ENCODE measurements around the gene FOLR2.

FOLR2 gene

DNA sequence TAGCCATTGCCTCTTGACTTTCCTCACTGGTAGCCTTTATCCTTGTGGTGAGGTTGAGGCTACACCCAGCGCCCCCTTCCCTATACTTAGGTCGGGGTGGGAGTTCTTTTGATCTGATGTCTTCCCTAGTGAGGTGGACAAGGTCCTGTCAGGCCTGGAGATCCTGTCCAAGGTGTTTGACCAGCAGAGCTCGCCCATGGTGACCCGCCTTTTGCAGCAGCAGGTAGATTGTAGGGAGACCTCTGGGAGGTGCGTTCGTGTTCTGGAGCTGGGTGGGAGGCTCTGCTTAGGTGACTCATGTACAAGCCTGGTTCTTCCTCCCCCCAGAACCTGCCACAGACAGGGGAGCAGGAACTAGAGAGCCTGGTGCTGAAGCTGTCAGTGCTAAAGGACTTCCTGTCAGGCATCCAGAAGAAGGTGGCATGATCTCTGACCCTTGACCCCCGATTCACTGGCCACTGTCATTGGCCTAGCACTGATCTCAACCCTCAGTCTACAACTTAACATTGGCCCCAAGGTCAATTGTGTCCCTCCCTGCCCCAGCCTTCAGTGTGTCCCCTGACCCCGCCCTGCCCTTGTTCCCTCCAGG is 12.8 kb downstream of the FOLR2 start:
- no peak for DNase-seq (ENCODE audit: low read depth in 2 of 3, low spot score in 2 of 3)

DNA sequence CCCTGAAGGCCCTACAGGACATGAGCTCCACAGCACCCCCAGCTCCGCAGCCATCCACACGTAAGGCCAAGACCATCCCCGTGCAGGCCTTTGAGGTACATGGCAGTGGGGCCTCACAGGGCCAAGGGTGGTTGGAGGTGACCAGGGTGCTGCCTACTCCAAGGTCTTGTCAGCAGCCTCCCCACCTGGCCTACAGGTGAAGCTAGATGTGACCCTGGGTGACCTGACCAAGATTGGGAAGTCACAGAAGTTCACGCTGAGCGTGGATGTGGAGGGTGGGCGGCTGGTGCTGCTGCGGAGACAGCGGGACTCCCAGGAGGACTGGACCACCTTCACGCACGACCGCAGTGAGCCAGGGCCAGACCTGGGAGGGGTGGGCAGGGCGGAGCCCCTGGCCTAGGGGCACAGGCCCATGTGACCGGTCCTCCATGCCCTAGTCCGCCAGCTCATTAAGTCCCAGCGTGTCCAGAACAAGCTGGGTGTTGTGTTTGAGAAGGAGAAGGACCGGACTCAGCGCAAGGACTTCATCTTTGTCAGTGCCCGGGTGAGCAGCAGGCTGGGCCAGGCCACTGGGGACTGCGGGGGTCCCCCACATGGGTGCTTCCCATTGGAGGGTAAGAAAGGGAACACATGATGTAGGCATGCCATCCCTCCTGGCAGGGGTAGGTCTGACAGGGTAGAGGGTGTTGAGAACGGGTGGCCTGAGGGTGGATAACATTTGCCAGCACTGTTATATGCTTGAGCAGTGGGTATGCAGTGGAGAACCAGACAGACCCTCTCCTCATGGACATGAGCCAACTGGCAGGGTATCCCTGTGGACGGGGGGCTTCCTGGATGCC is 13.6 kb downstream of the FOLR2 start:
- no peak for DNase-seq (ENCODE audit: low read depth in 2 of 3, low spot score in 2 of 3)

DNA sequence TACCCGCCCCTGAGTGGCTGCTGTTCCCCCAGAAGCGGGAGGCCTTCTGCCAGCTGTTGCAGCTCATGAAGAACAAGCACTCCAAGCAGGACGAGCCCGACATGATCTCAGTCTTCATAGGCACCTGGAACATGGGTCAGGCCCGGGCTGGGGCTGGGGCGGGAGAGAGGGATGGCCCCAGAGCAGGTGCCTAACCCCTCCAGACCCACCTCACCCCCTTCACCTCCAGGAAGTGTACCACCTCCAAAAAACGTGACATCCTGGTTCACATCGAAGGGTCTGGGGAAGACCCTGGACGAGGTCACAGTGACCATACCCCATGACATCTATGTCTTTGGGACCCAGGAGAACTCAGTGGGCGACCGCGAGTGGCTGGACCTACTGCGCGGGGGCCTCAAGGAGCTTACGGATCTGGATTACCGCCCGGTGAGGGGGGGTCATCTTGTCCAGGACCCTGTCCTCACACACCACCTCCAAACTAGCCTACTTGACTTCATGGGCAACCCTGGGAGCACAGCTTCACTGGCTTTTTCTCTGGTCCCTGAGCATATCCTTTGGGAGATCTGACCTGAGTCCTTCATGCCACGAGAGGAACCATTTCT is 14.3 kb downstream of the FOLR2 start:
- DNase-seq (ENCODE audit: low read depth in 2 of 3, low spot score in 2 of 3) = no peak

DNA sequence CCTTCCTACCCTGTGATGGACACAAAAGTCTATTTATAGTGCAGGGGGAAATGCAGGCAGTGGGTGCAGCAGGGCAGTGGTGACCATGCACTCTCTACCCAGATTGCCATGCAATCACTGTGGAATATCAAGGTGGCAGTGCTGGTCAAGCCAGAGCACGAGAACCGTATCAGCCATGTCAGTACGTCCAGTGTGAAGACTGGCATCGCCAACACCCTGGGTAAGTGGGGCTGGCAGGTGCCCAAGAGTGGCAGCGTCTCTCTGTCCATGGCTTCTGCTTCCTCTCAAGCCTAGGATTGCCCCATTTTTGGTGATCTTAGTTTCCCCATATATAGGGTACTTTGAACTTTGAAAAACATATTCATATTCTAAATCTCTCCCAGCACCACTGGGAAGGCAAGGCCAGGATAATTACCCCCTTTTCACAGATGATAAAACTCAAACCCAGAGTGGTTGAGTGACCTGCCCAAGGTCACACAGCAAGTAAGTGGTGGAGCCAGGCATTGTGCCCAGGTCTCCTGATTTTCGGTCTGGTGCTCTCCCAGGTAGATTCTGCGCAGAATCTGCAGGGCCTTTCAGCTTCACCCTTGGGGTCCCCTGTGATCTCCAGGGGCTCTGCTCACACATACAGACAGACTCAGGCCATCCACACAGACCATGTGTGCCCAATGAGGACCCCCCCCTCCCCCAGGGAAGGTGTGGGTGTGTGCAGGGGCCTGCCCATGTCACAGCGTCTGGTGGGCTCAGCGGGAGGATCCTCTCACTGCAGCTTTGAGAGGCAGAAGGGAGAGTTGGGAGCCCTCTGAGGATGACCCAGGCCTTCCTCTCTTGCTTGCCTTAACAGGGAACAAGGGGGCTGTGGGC is 15.0 kb downstream of the FOLR2 start:
- DNase-seq (ENCODE audit: low read depth in 2 of 3, low spot score in 2 of 3) = no peak

DNA sequence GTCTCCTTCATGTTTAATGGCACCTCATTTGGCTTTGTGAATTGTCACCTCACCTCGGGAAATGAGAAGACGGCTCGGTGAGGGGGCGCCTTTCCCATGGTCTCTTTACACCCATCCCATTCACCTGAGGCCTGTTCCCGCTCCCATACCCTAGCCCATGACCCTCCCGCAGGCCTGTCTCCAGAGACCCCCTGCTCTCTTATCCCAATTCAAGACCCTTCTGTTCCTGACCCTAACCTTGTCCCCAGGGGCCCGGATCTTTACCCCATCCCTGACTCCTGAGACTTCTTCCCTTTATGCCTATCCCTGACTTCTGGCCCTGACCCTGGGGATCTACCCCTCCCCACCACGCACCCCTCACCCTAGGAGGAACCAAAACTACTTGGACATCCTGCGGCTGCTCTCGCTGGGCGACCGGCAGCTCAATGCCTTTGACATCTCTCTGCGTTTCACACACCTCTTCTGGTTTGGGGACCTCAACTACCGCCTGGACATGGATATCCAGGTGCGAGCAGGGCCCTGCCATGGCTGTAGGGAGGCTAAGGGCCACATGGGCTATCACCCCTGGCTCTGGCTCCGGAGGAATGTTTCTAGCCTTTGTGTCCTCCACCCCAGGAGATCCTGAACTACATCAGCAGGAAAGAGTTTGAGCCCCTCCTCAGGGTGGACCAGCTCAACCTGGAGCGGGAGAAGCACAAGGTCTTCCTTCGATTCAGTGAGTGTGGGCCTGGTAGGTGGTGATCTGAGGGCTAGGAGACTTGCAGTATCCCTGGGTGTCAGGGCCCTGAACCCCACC is 15.9 kb downstream of the FOLR2 start:
- no peak for DNase-seq (ENCODE audit: low read depth in 2 of 3, low spot score in 2 of 3)

DNA sequence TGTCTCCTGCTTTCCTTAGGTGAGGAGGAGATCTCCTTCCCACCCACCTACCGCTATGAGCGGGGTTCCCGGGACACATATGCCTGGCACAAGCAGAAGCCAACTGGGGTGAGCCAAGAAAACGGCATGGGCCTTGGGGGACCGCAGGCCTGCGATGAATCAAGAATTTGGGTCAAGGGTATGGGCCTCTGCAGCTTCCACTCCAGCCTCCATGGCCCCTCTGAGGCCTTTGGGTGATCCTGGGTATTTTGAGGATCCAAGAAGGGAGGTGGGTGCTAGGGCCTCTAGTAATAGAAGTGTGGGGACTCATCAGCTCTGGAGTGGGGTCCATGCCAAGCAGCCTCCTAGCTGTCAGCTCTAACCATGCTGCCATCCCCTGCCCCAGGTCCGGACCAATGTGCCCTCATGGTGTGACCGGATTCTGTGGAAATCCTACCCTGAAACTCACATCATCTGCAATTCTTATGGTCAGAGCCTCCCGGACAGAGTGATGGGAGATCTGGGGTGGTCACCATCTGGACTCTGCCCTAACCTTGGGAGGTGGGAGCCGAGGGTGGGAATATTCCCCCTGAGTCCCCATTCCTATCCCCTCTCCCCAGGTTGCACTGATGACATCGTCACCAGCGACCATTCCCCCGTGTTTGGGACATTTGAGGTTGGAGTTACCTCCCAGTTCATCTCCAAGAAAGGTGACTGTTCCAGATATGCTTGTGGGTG is 16.6 kb downstream of the FOLR2 start:
- DNase-seq (ENCODE audit: low read depth in 2 of 3, low spot score in 2 of 3) = no peak

DNA sequence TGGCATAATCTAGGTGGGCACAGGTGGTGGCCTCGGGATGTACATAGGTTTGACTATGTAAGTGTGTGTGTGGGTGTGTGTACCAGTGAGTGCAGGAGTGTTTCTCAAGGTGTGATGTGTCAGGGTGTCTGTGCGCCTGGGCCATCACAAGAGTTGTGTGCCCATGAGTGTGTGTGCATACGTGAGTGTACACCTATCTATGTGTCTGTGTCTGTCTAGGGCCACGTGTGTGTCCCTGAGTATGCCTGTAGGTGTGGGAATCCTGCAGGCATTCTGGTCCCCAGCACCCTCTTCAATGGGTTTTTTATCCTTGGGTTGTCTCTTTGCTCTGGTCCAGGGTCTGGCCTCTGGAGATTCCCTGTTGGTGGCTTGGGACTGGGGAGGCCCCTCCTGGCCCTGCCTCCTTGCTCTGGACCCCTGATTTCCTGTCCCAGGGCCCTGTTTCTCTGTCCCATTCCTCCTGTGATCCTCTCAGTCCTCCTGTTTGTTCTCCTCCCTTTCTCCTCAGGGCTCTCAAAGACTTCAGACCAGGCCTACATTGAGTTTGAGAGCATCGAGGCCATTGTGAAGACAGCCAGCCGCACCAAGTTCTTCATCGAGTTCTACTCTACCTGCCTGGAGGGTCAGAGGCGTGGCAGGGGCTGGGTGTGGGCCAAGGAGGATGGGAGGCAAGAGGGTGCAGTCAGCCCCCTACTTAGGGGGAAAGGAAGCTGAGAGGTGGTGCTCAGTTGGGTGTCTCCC is 17.3 kb downstream of the FOLR2 start:
- no peak for DNase-seq (ENCODE audit: low read depth in 2 of 3, low spot score in 2 of 3)

DNA sequence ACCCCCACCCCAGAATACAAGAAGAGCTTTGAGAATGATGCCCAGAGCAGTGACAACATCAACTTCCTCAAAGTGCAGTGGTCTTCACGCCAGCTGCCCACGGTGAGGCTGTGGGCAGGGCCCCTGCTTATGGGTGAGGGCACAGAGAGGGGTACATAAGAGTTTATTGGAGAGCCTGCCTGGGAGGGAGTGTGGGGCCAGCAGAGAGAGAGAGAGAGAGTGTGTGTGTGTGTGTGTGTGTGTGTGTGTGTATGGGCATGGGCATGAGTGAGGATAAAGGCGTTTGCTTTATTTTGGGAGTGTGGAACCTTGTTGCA is 17.9 kb downstream of the FOLR2 start:
- no peak for DNase-seq (ENCODE audit: low read depth in 2 of 3, low spot score in 2 of 3)

DNA sequence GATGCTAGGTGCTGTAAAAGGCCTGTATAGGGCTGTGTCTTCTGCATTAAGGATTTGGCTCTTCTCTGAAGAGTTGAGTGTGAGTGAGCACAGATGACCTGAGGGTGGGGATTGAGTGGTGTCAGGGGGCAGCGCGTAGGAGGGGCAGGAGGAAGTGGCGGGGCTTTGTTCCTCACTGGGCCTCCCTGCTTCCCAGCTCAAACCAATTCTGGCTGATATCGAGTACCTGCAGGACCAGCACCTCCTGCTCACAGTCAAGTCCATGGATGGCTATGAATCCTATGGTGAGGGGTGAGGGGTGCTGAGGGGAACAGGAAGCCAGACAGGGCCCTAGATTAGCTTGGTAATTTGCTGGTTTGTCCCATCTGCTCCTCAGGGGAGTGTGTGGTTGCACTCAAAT is 18.3 kb downstream of the FOLR2 start:
- DNase-seq (ENCODE audit: low read depth in 2 of 3, low spot score in 2 of 3) = no peak

DNA sequence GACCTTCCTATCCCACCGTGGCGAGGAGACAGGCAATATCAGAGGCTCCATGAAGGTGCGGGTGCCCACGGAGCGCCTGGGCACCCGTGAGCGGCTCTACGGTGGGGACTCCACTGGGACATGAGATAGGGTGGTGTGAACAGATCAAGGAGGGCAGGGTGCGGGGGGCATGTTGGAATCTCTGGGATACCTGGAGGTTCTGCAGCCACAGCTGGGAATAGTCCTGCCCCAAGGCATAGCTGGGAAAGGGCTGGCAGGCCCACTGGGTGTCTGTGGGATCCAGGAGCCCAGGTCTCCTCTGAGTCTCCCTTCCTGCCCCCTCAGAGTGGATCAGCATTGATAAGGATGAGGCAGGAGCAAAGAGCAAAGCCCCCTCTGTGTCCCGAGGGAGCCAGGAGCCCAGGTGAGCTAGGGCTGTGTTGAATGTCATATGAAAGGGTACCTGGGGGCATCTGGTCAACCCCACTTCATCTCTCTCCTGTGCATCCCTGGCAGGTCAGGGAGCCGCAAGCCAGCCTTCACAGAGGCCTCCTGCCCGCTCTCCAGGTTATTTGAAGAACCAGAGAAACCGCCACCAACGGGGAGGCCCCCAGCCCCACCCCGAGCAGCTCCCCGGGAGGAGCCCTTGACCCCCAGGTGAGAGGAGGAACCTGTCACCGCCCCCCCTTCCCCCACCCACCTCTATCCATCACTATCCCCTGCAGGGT is 18.9 kb downstream of the FOLR2 start:
- no peak for DNase-seq (ENCODE audit: low read depth in 2 of 3, low spot score in 2 of 3)

DNA sequence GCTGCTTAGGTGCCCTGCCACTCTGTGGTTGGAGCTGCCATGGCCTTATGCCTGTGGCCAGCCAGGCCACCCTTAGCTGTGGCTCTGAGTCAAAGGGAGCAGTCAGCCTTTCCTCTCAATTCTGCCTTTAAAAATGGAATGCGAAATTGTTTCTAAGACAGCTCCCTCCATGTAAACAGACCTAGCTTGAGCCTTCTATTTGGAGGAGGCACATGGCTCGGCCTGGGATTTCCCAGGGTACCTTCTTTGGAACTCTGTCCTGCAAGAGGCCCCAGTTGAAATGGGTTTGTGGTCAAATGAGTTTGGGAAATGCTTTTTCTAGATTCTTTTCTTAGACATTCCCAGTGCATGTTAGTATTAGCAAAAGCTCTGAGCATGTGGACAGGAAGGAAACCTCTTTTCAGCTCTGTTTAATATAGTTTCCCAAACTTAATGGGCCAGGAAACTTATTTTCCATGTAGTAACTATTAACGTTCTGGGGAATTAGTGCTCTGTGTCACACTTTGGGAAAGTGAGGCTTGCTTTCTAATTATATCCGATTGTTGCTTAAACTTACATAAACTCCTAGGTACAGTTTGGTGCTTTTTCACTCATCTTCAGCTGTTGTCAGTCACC is 19.6 kb downstream of the FOLR2 start:
- no peak for DNase-seq (ENCODE audit: low read depth in 2 of 3, low spot score in 2 of 3)

DNA sequence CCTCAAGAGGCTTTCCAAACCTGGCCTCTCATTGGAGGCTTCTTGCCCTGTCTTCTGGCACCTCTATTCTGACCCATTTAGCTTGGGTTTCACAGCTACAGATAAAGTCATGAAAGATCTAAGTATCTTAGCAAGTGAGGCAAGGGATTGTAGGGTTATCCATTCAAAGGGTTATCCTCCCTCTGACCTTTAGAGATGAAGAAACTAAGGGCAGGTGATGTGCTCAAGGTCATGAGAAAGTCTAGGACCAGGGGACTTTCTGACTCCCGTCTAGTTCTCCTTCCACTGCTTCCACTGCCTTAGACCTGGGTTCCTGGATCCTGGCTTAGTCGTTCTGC is 20.1 kb downstream of the FOLR2 start:
- no peak for DNase-seq (ENCODE audit: low read depth in 2 of 3, low spot score in 2 of 3)

DNA sequence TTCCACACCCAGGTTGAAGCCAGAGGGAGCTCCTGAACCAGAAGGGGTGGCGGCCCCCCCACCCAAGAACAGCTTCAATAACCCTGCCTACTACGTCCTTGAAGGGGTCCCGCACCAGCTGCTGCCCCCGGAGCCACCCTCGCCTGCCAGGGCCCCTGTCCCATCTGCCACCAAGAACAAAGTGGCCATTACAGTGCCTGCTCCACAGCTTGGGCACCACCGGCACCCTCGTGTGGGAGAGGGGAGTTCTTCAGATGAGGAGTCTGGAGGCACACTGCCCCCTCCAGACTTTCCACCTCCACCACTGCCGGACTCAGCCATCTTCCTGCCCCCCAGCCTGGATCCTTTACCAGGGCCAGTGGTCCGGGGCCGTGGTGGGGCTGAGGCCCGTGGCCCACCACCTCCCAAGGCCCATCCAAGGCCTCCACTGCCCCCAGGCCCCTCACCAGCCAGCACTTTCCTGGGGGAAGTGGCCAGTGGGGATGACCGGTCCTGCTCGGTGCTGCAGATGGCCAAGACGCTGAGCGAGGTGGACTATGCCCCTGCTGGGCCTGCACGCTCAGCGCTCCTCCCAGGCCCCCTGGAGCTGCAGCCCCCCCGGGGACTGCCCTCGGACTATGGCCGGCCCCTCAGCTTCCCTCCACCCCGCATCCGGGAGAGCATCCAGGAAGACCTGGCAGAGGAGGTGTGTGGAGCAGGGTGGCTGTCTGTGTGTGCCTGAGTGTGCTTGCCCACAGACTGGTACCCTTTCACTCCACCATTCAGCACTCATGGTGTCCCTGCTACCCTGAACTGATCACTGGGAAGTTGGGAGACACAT is 20.7 kb downstream of the FOLR2 start:
- DNase-seq (ENCODE audit: low read depth in 2 of 3, low spot score in 2 of 3) = no peak

DNA sequence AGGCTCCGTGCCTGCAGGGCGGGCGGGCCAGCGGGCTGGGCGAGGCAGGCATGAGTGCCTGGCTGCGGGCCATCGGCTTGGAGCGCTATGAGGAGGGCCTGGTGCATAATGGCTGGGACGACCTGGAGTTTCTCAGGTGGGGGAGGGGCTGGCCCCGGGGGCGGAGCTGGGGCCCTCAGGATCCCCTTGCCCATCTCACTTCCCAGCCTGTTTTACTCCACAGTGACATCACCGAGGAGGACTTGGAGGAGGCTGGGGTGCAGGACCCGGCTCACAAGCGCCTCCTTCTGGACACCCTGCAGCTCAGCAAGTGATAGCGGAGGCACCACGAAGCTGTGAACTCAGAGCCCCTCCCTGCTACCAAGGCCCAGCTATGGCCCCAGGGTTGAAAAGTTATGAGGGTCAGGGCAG is 21.5 kb downstream of the FOLR2 start:
- no peak for DNase-seq (ENCODE audit: low read depth in 2 of 3, low spot score in 2 of 3)

DNA sequence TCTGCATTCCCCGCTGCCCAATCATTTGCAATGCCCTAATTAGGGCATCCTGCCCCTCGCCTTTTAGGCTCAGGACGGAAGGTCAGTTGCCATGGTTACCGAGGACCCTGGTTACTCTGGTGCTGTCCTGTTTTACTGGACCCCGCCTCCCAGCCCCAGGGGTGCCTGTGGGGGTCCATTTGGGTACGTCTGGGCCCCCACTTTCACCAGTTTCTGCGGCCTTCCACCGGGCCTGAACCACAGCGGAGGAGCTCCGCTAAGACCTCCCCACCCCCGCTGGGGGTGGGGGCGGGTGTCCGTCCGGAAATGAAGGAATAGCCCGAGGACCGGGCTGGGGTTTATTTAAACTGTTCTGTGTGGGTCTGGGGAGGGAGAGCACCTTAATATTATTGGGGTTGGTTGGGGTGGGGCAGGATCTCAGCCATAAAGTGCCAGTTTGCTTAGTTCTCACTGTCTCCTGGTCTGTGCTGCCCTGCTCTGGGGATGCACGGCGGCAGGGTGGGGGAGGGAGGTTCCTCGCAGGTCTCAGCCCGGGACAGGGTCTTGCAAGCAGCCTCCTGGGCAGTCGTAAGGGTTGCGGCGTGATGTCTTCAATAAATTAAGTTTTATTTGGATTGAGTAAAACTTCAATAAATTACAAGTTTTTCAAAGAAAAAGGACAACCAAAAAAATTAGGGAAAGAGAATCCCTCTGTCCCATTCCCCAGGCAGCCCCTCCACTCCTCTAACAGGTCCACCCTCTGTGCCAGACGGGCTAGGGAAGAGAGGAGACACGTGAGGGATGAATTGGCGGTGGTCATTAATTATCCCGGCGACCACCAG is 22.1 kb downstream of the FOLR2 start:
- no peak for DNase-seq (ENCODE audit: low read depth in 2 of 3, low spot score in 2 of 3)

DNA sequence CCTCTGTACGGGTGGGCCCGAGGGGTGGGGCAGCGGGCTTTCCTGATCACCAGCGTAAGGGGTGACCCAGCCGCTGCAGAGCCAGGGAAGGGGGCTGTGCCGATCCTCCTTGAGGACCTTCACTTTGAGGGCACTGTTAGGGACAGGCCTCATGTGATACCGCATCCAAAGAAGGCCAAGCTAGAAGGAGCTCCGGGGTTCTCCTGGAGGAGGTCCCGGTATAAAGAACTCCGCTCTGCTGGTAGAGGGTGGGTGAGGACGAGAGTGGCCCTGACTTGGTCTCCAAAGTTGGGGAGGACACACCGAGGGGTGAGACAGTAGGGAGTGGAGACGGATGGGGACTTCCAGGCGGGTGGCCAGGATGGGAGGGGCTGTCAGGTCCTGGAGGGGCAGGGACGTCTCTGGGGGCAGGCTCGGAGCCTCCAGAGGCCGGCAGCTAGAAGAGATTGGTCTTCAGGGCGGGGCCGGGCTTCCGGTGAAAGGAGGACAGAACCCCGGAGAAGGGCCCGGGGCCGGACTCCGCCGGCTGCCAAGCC is 22.8 kb downstream of the FOLR2 start:
- no peak for DNase-seq (ENCODE audit: low read depth in 2 of 3, low spot score in 2 of 3)

Measured in activated CD8-positive, alpha-beta memory T cell treated with anti-CD3 and anti-CD28 coated beads for 48 hours (primary cell).